Ramos (cell line): ENCODE measurements around the gene ORMDL1.

Experiments used
- in situ Hi-C: fragments of 300-500 bp; cut with MboI; formaldehyde crosslinking; loops from one replicate; pipeline ENCODE4 v1.14.3; 2022; ENCODE audit warnings: low sequenced_read_pairs; ENCODE audit not compliant: unreplicated experiment

Gene ORMDL1, protein sequence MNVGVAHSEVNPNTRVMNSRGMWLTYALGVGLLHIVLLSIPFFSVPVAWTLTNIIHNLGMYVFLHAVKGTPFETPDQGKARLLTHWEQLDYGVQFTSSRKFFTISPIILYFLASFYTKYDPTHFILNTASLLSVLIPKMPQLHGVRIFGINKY

DNA sequence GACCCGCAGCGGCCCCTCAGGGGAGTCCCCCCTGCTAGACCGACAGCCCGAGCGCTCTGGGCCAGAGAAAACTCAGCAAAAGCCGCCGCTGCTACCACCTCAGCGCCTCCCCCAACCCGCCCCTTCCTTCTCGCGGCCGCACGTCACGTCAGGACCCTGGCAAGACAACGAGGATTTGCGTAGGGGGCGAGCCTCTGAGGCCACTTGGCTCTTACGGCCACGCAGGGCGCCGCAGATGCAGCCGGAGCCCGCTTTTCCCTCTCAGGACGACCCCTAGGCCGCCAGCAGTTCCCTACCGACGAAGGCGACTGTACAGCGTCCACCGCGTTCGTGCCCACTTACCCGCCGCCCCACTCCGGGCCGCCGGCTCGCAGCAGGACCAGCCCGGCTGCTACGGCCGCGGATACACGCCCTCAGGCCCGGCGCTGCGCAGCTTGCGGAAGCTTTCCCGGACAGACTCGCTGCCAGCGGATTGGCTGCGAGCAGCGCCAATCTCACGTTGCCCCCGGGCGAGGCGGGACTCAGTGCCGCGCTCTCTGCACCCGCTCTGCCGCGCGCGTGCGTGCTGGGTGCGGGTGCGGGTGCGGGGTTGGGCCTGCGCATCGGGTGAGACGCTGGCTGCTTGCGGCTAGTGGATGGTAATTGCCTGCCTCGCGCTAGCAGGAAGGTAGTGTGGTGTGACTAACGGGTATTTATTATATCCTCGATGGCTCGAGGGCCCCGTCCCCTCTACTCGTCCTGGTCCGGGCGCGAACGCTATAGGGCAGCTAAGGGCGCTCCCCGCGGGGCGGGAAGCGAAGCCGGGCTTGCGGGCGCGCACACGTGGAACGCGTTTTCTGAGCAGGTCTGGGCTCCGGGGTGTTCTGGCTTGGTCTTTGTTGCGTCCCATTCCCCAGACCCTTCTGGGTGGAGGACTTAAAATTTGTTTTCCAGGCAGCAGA, at the start of gene ORMDL1, which contains the start of gene PMS1:
Gene ORMDL1 (minus strand): TSS at position 413 of the 941 bp plus-strand sequence. CDS start 1,744 bp downstream, outside the sequence.
Gene PMS1 (plus strand): TSS at position 524 of the 941 bp plus-strand sequence. CDS start 7,360 bp downstream, outside the sequence.
- in situ Hi-C loops = no loop called here

DNA sequence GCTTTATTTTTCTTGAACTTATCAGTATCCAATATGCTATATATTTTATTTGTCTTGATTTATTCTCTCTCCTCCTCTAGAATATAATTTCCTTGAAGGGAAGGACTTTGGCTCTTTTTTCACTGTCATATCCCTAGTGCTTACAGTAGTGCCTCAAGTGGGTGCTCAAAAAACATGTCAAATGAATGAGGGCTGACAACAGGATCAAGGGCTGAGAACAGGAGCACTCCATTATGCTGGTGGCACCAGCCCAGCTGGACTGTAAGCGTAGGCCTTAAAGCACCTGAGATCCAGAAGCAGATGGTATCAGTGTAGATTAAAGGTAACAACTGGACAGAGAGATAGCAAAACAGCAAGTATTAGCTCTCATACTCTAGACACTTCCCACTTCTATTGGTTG, 46.4 kb upstream of the ORMDL1 start:
- in situ Hi-C loops = no loop called here

DNA sequence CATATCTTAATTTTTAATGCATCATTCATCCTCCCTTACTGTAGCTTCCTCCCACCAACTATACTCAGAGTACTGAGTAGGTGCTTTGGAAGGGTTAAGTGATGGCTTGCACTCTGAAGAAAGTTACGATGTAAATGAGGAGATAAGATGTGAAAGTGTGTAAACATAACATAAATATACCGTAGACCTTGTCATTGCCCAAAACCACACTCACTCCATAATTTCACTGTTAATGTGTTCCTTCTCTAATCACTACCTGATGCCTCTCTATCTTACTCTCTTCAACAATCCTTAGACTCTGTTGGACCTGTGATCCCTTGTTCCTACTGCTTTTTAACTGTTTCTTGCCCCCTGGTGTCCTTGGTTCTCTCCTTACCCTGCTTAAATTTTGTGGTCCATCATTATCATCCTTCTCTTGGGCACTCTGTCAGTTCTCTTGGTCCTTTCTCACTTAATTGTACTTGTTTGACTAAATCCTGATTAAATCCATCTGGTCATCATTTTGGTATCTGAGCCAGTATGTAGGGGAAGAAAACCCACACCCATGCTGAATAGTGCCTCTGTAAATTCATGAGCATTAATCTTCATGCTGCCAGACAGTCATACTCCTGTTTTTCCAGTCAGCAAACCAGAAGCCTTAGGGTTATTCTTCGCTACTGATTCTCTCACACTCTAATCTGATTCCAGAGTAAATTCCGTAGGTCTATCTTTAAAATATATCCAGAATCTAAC, 45.1 kb upstream of the ORMDL1 start:
- in situ Hi-C loops = no loop called here

DNA sequence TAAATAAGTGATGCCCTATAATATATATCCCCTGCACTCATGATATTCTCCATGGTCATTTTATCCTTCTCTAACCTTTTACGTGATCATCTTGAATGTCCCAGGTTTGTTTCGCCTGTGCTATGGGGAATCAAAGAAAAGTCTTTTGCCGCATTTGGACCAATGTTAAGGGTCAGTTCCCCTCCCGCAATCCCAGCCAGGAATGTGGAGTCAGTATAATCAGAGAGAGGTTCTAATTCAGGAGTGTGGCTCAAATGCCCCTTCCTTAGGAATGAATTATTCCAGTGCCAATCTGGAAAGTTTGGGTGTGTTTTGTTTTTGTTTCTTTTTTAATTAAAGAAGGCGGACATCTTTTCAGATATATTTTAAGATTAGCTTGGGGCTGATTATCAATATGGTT, 41.9 kb upstream of the ORMDL1 start:
- in situ Hi-C loops = no loop called here

DNA sequence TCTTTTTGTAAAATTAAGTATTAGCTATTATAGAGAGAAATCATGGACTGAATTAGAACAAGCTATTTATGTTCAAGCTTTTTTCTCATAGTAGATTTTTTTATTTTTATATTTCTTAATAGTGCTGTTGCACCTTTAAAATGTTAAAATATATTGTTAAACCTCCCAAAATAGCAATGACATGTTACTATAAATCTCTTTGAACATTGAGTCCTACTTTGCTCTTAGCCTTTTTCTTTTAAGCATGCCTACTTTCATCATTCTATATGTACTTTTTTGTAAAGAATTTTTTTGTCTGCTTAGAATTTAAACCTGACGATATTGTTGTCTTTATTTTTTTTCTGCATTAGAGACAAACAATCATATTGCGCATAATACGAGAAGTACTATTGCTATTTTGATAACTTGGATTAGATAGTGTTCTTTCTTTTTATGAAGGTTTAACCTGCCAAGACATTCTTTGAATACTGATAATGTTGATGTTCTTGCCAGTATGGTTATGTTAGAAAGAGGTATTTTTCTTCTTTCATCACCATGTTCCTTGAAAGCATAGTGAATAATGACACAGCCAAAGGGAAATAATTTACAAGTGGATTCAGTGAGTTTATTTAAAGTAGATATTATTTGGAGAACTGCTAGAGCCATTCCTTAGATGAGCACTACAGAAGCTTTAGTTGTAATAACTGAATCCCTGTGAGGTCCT, 40.7 kb upstream of the ORMDL1 start:
- in situ Hi-C loops = no loop called here

DNA sequence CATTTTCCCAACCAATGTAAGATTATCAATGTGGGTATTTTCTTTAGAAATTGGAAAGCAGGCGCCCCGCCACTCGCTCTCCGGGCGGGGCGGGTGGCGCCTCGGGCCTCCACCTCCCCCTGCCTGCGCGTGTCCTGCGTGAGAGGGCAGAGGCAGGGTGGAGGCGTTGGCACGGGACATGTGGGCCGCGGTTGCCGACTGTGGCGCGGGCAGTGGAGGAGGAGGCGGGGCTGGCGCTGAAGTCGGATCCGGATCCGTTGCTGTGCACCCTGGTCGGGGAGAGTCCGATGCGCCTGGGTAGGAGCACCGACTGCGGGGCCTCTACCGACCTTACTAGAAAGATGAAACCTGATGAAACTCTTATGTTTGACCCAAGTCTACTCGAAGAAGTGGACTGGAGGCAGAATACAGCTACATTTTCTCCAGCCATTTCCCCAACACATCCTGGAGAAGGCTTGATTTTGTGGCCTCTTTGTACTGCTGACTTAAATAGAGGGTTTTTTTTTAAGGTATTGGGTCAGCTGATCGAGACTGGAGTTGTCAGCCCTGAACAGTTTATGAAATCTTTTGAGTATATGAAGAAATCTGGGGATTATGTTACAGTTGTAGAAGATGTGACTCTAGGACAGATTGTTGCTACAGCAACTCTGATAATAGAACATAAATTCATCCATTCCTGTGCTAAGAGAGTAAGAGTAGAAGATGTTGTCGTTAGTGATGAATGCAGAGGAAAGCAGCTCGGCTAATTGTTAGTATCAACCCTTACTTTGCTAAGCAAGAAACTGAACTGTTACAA, 38.0 kb upstream of the ORMDL1 start:
- in situ Hi-C loops = no loop called here

DNA sequence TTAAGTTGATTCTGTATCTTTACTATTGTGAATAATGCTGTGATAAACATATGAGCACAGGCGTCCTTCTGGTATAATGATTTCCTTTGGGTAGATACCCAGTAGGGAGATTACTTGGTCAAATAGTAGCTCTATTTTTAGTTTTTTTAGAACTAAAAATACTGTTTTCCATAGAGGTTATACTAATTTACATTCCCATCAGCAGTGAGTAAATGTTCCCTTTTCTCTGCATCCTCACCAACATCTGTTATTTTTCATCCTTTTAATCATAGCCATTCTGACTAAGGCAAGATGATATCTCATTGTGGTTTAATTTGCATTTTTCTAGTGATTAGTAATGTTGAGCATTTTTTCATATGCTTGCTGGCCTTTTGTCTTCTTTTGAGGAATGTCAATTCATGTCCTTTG, 35.2 kb upstream of the ORMDL1 start:
- in situ Hi-C loops = no loop called here

DNA sequence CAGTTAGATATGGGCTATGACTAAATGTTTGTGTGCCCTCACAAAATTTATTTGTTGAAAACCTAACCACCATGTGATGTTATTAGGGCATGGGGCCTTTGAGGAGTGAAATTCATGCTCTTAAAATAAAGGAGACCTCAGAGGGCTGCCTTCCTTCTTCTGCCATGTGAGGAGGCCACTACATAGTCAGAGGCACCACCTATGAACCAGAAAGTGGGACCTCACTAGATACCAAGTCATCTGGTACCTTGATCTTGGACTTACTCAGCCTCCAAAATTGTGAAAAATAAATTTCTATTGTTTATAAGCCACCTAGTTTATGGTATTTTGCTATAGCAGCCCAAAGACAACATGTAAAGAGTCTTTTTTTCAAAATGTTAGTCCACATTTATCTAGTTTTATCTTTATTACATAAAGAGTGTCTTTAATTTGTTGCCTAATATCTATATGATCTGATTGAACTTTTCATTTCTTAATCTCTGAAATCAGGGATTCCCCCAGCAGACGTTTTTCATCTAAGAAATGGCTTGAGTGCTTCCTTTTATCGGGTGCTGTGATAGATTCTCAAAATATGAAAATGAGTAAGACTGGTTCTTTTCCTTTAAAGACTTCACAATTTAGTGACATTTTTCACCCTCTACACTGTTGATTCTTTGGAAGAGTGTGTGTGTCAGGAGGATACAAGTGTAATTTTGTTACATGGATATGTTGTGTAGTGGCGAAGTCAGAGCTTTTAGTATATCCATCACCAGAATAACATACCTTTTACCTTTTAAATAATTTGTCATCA, 34.3 kb upstream of the ORMDL1 start:
- in situ Hi-C loops = no loop called here

DNA sequence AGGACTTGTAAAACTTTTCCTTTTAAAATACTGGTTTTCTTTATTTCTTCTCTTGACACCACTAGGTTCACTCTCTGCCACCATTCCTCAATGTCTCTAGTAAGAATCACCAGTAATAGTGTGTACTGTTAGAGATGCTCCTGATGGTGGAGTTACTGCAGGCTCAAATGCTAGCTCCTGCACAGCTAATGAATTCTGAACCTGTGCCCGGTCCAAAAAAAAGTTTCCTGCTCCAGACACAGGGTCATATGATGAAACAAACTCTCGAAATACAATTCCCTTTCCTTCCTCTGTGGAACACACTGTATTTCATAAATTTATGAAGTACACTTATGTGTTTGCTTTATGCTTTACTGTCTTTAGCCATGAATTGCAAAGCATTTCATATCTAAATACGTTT, 19.3 kb upstream of the ORMDL1 start:
- in situ Hi-C loops = no loop called here

DNA sequence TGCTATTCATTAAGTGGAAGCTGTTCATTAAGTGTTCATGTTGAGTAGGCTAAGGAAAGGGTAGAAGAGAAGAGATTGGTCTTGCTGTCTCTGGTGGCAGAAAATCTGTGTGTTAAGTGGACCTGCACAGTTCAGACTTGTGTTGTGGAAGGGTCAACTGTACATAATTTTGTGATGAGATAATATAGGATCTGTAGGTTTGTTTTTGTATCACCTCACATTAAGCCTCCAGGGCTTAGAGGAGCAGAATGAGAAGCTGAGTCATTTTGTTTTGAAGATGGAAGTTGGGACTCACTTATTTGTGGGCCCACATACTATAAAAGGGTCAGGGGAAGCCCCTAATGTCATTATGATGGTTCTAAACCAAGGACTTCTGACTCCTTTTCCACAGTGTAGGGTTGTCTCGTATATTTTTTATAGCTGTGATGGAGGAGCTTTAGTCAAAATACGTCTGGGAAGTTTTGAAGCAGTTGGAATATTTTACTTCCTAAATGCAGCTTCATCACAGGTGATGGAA, 18.3 kb upstream of the ORMDL1 start:
- in situ Hi-C loops = no loop called here

DNA sequence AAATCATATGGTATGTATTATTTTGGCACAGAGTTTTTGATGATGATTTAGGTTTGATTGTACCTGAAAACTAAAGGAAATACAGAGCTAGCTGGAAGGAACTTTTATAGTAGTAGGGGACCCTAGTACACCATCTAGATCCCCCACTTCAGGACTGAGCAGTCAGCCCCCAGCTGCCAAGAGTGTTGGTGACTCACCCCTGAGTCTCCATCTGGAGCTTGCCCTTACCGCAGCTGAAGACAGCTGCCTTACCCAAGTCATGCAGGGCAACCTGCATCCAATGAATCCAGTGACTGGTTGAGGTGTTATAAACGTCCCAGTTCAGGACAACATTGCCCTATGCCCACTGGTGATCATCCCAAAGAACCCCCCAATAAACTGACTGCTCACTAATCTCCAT, 15.4 kb upstream of the ORMDL1 start:
- in situ Hi-C loops = no loop called here

DNA sequence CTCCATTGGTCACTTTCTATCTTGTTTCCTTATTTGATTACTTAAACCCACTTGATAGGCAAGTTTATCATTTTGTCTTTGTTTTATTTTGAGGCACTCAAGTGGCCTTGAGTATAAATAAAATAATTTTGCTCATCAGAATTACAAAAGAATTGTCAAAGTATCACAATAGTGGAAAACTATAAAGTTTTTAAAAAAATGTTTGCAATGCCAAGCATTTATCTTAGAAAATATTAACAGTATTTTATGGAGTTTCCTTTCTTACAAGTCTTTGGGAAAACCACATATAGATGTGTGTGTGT, 14.8 kb upstream of the ORMDL1 start:
- in situ Hi-C loops = no loop called here

DNA sequence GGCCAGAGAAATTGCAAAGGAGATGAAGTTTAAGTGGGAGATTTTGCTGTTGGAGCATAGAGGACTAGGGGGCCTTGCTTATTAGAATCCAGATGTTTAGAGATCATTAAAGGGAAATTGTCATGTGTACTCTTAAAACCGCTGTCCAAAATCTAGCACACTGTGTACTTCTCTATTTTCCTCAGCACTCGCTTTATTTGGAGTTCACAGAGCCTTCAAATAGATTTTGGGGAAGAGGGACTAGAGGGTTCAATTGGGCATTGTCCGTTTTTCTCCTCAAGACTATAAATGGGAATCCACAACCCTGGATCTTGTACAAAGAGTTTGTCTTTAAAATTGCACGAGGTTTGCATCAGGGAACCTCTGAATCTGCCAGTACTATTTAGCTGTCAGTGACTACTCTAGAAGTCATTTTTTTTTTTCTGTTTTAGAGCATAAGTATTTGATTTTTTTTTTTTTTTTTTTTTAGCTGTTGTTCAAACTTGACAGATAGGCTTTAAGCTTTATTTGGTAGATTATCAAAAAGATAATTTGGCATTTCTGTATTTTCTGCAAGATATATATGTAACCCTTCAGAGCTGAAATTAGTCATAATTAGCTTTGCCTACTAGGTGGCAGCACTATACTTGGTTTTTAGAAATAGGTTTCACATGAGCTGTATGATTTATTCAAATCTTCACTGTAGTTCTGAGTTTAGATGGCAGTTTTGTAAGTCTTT, 14.3 kb upstream of the ORMDL1 start:
- in situ Hi-C loops = no loop called here

DNA sequence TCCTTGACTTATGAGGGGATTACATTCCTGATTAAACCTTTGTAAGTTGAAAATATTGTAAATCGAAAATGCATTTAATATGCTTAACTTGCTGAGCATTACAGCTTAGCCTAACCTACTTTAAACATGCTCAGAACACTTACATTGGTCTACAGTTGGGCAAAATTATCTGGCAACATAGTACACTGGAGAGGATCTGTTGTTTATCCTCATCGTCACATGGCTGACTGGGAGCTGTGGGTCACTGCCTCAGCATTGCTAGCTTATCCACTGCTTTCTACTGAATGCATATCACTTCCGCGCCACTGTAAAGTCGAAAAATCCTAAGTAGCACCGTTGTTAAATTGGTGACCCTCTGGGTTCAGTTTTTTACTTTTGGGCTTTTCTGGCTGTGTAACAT, 13.8 kb upstream of the ORMDL1 start:
- in situ Hi-C loops = no loop called here

DNA sequence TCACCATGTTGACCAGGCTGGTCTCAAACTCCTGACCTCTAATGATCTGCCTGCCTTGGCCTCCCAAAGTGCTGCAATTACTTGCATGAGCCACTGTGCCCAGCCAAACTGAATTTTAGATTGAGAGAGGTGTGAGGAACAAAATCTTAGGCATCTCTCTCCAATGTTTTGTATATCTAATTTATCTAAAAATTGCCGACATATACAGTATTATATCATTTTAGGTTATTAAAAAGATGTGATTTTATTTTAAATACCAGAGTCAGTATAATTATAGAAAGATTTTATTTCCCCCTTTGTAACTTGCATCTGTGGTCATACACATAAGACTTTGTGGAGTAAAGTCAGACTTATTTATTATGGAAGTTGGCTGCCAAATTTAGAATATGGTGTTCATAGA, 10.2 kb upstream of the ORMDL1 start:
- in situ Hi-C loops = no loop called here

DNA sequence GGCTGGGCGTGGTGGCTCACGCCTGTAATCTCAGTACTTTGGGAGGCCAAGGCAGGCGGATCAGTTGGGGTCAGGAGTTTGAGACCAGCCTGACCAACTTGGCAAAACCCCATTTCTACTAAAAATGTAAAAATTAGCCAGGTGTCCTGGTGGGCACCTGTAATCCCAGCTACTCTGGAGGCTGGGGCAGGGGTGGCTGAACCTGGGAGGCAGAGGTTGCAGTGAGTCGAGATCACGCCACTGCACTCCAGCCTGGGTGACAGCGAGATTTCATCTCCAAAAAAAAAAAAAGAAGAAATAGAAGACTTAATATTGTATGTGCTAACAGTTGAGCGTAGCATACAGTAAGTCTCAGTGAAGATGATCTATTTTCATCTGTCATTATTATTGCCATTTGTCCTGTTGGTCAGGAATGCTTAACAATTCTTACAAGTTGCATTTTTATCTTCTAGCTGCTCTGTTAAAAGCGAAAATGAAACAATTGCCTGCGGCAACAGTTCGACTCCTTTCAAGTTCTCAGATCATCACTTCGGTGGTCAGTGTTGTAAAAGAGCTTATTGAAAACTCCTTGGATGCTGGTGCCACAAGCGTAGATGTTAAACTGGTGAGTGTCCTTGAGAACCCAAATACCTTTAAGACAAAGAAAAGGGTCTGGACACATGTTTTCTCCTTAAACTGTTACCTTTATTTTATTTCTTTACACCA, 7.4 kb upstream of the ORMDL1 start:
- in situ Hi-C loops = no loop called here

DNA sequence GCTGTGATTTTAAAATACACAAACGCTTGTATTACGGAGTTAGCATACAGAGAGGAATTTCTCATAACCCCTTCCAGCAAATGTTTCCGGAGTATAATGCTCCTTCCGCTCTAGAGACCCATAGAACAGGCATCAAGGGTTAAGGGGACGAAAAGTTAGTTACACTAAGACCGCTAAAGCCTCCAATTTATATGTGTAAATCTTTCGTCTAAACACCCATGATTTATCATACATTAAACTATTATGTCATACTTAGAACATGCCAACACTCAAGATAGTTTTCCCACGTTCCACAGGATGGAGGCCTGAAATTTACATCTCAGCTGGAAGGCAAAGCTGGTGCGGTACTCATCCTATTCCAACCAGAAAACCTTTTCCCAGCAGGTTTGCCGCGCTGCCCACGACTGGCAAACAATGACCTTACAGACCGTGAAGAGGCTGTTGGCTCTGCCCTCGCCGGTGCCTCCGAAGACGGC, 650 bp downstream of the ORMDL1 start:
- in situ Hi-C loops = no loop called here
